ELR (cell line): Measurements from ENCODE around the gene SNORC.

ENCODE experiments used
- DNase-seq: peaks from one replicate; pipeline ENCODE4 v3.0.0-alpha.2; 2015; ENCODE audit warnings: low read depth

The SNORC gene

DNA sequence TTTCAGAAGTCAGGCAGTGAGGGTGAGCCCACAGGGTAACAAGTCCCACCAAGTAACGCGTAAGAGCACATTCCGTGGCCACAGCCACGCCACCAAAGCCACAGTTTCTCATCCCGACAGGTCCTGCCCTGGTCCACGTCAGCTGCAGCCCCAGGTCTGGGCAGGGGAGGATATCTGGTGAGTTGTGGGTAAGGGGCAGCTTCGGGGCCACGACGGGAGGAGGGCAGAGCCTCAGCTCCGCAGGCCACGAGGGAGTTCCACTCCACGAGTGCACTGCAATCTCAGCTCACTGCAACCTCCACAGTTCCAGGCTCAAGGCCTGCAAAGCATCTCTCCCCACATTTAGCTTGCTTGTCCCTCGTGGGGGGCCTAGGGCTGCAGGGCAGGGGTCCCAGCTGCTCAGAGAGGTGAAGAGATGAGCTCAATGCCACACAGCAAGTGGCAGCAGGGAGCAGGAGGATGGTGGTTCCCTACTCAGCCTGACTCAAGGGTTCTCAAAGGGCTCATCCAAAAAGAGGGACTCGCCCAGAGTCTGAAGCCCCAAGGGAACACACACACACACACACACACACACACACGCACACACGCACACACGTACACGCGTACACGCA is 12.5 kb downstream of the SNORC start:
- no peak for DNase-seq

DNA sequence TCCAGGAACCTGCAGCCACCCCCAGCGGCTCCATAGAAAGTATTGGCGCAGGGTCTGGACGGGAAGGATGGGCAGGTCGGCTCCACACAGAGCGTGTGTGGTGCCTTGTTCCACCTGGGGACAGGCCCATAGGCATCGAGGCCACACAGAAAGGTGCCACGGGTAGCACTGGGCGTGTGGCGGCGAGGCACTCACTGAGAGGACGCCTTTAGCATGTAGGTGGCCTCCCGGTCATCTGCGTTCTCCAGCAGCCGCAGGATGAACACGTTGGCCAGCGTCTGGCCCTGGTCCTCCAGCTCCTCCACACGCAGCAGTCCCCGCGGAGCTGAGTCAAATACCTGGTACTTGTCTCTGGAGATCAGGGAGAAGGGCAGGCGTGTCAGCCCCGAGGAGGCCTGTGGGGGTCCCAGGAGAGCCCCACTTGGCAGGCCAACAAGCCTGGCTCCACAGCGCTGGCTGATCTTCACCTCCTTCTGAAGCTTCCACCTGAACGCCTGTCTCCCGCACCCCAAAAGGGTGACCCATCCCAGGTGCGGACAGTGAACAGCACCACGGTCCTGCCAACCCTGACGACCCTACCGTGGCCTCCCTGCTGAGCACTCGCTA is 13.2 kb downstream of the SNORC start:
- no peak for DNase-seq

DNA sequence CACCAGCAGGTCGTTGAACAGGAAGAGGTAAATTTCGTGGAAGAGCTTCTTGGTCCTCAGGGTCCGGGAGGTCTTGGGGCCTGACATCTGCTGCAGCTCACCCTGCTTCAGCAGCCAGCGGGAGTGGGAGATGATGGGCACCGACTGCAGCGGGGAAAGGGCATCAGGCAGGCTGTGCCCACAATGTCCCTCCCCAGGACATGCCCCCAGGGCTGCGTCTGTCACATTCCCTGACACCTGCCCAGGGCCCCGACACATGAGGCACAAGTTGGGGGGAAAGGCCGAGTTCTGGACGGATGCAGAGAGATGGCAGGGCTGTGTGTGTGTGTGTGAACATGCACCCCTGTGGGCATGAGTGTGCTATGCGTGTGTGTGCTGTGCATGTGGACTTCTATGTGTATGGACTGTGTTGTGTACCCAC is 13.9 kb downstream of the SNORC start:
- DNase-seq = no peak

DNA sequence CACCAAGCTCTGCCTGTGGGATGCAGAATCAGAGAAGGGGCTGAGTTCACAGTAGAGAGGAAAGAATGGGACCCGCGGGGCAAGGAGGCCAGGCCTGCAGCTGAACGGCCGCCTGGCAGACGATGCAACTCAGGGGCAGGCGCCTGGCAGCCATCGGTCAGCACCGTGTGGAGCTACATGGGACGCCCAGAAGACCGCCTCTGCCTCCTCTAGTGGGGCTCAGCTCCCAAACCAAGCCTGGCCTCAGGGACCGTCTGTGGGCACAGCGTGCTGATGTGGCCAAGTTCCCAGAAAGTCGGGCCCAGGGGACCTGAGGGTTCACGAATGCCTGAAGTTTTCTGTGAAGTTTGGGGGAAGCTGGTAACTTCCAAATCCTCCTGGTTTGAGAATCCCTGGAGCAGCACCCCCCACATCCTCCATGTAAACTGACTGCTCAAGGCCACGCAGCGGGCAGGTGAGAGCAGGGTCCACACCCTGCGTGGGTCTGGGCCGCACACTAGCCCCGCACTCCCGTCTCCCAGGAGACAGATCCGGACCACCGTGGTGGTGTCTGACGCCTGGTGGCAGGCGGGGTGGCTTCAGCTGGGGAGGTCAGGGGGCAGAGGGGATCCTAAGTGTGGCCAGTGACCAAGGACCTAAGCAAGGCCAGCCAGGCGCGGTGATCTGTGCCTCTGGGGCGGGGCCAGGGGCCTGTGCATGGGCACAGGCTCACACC is 14.6 kb downstream of the SNORC start:
- no peak for DNase-seq

DNA sequence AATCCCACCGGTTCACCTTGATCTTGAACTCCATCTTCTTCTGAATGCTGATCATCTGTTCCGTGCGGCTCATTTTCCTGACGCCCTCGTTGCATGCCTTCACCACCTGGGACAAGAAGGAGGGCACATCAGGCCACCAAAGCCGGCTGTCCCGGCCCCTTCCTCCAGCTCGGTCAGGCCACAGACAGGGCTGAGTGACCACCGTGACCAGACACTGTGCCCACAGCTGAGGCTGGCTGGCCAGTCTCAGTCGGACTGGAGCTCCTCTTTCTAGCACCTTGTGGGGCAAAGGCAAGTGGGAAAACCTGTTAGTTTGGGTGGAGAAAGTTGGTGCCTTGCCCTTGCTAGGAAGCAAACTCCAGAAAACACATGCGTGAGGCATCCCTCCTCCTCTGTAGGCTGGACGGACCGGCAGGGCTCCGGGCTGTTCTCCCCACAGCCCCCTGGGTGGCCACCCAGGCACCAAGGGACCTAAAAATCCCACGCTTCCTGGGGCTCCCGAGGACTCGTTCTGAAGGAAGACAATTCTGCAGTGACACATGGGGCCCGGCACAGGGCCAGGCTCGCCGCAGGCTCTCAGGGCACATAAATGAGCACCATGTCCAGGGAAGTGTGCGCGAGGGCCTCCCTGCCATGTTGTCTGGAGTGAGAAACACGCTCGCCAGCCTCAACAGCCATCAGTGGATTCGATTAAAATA is 15.3 kb downstream of the SNORC start:
- DNase-seq = no peak

DNA sequence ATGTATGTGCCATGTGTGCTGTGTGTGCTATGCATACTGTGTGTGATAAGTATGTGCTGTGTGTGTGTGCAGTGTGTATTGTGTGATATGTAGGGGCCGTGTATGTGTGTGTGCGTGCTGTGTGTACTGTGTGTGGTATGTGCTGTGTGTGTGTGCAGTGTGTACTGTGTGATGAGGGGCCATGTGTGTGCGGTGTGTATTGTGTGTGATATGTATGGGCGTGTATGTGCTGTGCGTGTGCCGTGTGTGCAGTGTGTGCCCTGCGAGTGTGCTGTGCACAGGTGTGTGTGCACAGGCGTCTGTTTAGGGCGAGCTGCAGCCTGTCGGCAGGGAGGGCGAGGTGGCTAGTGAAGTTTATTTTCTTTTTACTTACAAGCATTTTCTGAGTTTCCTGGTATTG is 16.1 kb downstream of the SNORC start:
- no peak for DNase-seq

DNA sequence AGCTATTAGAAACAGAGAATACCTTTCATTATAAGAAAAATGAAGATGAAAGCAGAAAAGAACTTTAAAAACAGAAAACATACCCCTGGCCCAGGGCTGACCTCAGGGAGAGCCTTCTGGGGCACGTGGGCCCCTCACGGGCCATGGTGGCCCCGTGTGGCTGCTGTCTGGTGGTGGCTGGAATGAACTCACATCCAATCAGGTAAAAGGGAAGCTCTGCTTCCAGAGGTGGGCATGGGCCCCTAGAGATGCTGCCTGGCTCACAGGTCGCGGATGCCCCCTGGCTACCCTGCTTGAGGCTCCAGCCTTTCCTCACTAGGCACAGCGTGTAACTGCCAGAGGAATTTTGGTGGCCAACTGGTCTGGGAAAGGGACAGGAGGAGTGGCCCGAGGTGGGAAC is 16.6 kb downstream of the SNORC start:
- DNase-seq = no peak

DNA sequence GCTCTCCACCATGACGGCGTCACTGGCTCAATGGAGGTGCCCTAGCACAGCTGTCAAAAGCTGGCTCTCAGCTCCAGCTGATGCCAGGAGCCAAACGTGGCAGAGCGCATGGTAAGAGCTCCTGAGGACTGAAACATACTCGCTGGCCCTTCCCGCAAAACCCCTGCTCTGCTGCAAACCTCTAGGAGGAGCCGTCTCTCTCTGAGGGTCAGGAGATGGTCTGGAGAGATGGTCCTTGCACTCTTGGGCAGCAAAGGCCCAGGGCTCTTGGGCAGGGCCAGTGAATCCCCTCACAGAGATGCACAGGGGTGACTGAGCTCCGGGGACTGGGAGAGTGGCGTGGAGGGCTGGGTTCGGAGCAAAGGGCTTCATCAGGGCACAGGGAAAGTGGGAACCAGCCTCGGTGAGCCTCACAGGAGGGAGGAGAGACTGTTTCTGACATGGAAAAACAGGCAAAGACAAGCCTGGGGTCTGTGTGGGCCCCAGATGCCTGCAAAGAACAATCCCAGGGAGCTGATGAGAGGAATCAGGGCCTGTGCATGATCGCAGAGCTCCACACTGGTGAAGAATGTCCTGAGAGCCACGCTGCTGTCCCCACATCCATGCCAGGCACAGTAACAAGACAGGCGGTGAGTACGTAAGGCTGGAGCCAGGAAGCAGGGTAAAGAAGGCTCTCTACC is 17.2 kb downstream of the SNORC start:
- DNase-seq = peak; percentile 26

DNA sequence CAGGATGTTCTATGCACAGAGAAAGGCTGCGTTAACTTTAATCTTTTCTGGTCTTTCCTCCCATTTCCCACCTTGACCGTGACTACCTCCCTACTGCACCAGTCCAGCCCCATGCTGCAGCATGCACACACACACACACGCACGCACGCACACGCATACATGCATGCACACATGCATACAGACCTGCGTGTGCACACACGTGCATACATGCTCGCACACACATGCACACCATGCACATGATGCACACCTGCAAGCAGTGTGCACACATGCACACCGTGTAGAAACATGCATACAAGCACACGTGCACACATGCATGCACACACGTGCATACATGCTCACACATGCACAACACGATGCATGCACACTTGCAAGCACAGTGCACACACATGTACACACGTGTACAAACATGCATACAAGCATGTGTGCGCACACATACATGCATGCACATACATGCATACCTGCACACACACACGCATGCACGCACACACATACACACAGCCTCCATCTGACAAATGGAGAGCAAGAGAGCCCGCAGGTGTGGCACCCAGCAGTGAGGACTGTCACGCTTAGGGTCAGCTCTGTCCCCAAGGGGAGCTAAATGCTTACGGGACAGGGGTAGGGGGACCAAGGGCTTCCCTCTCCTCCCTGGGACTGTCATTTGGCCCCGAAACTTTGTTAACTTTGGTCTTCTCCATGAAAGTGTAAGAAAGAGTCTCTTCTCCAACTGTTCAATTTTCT is 18.2 kb downstream of the SNORC start:
- no peak for DNase-seq

DNA sequence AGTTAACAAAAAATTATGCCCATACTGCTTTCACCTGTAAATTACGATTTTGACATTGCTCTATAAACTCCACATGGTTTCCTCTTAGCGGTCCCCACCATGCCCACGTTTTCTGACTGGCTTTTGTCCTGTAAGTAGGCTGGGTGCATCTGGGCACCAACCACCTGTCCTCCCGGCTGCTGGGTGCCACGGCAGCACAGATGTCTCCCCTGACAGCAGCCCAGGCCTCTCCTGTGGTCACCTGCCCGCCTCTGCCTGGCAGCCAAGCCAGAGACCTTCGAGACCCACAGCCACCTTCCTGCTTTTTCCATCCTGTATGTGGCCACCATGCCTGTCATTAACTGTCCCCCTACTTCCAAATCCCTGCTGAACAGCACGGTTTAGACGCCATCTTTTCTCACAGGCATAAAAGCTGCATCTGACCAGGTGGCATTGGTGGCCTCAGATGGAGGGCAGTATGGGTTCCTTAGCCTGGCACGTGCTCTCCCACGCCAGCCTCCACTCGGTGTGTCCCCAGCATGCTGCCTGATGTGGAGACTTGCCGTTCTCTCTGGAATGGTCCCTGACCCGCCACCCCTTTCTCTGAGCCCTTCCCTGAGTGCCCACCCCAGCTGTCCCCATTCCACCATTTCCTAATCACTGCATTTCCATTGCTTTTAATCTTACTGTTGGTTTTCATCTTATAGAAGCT is 18.9 kb downstream of the SNORC start:
- DNase-seq = no peak

DNA sequence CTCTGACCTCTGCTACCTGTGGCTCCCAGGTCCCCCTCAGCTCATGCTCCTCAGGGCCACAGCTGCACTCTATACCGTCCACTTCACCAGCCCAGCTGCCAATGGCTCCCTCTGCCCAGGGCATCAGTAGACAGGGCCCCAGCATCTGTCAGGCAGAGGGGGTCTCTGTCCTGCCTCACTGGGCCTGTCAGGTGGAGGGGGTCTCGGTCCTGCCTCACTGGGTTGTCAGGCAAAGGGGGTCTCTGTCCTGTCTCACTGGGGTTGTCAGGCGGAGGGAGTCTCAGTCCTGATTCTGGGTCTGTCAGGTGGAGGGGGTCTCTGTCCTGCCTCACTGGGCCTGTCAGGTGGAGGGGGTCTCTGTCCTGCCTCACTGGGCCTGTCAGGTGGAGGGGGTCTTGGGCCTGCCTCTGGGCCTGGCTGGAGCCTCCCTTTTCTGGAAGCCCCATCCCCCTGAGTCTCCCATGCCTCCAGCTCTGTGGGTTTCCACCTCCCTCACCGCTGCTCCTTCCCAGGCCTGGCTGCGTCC is 19.9 kb downstream of the SNORC start:
- DNase-seq = no peak

DNA sequence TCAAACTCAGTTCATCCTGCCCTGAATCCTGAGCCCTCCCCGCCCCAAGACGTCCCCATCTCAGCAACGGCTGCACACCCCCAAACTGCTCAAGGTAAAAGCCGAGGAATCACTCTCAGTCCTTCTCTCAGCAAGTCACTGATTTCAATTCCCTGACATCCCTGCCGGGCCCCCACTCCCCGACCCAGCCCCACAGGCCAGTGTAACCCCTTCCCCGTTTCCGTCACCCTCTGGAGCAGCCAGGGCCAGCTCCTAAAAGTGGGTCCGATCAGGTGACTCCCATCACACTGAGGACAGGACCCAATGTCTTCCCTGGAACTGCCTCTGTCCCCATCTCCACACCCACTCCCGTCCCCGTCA is 20.5 kb downstream of the SNORC start:
- no peak for DNase-seq

DNA sequence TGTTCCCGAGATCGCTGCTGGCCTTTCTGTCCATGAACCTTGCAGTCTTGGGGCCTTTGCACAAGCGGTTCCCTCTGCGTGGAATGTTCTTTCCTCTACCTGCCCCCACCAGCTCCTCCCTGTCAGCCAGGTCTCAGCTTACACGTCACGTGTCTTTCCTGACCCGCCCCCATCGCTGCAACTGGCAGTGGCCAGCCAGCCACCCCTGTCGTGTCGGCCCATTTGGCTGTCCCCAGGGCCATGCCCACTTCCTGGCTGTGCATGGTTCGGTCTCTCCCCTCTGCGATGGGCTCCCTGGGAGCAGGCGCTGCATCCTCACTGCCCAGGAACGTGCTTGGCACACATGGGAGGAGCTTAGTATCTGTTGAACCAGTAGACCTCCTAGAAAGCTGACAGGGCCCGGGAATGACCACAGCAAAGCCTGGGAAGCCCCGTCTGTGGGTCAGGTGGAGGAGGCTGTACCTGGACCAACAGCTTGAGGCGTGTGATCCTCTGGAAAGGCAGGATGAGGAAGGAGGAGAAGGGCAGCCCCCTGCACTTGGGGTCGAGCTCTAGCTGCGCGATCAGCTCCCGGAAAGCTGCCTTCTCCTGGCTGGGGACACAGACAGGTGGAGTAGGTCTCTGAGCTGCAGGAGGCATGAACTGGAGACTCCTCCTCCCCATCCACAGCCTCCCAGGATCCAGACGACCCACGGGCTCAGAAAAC is 21.0 kb downstream of the SNORC start:
- DNase-seq = peak; percentile 48

DNA sequence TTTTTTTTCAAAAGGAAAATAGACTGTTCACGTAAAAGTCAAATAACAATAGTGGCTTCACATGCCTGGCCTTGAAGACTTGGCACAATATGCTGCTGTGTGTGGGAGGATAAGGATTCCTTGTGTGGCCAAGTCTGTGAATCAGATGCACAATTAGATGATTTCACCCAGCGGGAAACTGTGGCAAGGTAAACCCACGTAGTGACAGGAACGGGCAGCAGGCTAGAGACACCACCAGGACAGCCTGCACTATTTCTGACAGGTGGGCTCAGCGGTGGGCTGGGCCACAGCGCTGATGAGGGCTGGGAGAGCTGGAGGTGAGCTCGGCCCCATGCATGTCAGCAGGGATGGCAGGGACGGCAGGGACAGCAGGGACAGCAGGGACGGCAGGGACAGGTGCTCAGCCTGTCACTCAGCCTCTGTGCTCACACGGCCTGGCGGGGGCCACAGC is 21.6 kb downstream of the SNORC start:
- no peak for DNase-seq

DNA sequence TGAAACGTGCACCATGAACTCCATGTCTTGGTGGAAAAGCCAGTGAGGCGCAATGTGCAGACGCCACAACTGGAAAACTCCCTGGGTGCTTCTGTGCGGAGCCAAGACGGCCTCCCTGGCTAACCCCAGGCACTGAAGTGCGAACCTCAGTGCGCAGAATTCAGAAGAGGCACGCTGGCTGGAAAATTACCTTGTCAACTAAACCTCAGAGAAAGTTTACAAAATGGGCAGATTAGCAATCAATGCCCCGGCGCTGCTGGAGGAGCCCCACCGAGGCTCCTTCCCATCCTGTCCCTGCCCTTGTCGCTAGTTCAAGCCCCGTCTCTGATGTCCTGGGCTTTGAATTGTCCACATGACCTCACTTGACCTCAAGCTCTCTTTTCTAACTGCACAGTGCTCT is 22.2 kb downstream of the SNORC start:
- DNase-seq = no peak

DNA sequence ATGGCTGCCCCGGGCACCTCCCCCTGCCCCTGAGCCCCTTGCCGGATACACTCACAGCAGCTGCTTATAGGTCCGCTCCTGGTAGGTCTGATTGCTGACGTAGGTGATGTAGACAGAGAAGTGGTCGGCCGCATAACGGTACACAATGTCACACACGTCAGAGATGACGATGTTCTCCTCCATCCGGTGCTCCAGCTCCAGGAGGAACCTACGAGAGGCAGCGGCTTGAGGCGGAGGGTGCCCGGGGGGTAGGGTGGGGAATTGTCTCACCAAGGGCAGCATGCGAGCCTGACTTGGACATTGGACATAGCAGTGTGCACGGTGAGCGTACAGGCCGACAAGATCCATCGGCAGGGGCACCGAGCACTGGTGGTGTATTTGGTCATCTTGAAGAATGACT is 22.8 kb downstream of the SNORC start:
- no peak for DNase-seq

DNA sequence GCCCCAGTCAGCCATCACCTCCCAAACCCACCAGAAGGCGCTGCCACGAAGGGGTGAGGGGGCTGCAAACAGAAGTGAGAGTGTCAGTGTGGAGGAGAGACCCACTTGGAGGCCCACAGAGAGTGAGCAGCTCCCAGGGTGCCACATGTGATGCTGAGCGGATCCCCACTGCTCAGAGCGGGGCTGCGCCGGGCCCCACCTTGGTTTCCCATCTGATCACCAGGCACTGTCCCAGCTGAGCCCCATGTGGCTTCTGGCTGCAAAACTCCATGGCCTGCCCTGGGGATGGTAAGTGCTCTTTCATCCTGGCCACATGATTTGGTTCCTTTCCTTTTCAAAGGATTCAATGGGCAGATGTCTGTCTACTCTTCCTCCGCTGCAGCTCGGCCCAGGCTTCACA is 23.8 kb downstream of the SNORC start:
- DNase-seq = no peak

DNA sequence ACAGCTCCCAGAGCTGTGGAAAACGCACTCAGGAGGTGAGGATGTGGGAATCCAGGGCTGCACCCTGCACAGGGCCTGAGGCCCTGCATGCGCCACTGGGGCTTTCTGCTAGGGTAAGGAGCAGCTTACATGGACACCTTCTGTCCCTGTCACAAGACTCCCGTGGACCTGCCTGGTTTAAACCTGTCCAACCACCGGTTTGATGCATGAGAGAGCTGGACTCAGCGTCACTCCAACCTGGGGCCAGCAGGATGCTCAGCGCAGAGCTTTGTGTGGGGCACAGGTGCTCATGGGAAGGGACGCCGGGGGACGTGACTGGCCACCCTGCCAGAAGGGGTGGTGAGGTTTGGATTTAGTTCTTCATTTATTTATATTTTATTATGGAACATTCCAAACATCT is 24.2 kb downstream of the SNORC start:
- no peak for DNase-seq

DNA sequence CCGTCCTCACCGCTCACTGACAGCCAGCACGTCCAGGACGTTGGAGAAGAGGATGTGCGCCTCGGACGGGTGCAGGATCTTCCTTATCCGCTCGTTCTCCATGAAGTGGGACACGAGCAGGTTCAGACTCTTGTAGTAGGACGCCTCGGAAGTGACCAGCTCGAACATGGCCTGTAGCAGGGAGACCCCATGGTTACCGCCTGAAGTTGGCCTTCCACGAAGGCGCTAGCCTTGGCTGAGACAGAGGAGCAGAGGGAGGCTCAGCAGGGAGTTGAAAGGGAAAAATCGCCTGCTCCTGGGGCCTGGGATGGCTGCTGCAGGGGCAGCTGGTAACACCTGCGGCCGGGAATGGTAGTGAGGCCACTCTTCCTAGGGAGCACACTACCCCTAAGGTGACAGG is 24.7 kb downstream of the SNORC start:
- DNase-seq = no peak

DNA sequence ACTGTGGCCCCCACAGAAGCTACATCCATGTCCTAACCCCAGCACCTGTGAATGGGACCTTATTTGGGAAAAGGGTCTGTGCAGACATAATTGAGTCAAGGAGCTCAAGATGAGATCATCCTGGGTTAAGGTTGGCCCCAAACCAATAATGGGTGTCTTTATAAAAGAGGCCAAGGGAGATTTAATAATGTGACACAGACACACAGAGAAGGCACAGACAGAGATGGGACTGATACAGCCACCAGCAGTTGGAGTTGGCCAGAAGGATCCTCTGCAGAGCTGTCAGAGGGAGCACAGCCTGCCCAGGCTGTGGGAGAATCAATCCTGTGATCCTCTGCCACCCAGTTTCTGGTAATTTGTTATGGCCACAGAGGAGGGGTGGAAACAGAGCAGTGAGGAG is 26.0 kb downstream of the SNORC start:
- no peak for DNase-seq
